ENCODE data around the gene DYNC2H1. TPM values are rescaled to one million over a fixed set of nuclear protein-coding genes. Genes with fewer than 3 reads are reported as not detected.

Gene DYNC2H1
- total and polyA plus RNA-seq, 10 donors: 3.1 to 18.3 (median 10.6) TPM

DNA sequence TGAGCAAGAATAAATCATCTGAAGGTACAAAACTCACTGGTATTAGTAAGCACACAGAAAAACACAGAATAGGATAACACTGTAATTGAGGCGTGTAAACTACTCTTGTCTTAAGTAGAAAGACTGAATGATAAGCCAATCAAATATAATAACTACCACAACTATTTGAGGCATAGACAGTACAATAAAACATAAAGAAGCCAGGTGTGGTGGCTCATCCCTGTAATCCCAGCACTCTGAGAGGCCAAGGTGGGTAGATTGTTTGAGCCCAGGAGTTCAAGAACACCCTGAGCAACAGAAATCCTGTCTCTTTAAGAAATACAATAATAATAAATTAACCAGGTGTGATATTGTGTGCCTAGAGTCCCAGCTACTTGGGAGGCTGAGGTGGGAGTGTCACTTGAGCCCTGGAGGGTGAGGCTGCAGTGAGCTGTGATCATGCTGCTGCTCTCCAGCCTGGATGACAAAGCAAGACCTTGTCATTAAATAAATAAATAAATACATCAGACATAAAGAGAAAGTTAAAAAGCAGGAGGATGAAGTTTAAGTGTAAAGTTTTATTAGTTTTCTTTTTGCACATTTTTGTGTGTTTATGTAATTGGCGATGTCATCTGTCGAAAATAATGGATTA lies 390.6 kb downstream of the DYNC2H1 start:
- TF ChIP-seq POLR2A (IDR thresholded peaks at IDR 0.05) (no peak), POLR2AphosphoS5 (IDR thresholded peaks at IDR 0.05) (no peak)
- TF ChIP-seq, protein P1, sequence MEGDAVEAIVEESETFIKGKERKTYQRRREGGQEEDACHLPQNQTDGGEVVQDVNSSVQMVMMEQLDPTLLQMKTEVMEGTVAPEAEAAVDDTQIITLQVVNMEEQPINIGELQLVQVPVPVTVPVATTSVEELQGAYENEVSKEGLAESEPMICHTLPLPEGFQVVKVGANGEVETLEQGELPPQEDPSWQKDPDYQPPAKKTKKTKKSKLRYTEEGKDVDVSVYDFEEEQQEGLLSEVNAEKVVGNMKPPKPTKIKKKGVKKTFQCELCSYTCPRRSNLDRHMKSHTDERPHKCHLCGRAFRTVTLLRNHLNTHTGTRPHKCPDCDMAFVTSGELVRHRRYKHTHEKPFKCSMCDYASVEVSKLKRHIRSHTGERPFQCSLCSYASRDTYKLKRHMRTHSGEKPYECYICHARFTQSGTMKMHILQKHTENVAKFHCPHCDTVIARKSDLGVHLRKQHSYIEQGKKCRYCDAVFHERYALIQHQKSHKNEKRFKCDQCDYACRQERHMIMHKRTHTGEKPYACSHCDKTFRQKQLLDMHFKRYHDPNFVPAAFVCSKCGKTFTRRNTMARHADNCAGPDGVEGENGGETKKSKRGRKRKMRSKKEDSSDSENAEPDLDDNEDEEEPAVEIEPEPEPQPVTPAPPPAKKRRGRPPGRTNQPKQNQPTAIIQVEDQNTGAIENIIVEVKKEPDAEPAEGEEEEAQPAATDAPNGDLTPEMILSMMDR (IDR thresholded peaks at IDR 0.05 in 8 of 11, conservative IDR thresholded peaks at IDR 0.05 in 3 of 11): no peak
- Histone ChIP-seq H3K27ac (no peak overlapping the region), H3K36me3 (no peaks in the 10 kb centered on the region), H3K4me1 (no peaks in the 10 kb centered on the region), H3K9me3 (peaks cover 0 to 11% (median 0%) of the 10 kb centered on the region in 8 donors), H3K4me3 (no peak overlapping the region), H3K27me3 (replicated peaks in 1 of 7) (no peaks in the 10 kb centered on the region)
- DNase-seq: no peak
- WGBS, 5 donors: 62 to 85% (median 82%) methylated on average over 3 of the region's 3 CpGs
- intact Hi-C loops (cut with DNase I; ENCODE audit: low total_unique reads): no loop called here

DNA sequence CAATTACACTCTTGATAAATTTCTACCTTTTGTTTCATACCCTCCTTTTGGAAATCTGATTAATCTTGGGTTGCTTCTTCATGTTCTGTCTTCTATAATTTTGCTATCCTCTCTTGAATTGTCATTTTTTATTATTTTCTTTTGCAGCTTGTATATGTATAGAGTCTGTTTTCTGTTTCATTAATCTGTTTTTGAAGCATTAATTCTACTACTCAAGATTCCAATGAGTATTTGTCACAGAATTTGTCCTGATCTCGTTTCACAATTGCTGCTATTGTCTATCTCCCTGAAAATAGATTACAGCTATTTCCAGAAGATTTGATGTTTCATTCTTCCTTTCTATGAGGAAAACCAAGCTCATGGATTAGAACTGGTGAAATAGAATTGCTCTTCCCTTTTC lies 406.1 kb downstream of the DYNC2H1 start:
- intact Hi-C loops (cut with DNase I; ENCODE audit: low total_unique reads): no loop called here

DNA sequence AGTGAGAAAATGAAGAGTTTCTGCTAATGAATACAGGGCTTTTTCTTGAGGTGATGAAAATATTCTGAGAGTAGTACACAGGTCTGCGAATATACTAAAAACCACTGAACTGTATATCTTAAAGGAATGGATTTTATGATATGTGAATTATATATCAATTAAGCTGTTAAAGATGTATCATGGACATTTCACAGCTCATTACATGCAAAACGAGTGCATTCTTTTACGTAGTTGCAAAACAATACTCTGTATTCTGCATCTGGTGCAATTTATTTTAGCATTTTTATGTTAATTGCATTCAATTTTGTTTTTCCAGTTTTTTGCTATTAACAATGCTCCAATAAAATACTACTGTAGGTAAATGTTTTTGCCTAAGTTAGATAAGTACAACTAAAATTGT lies 411.6 kb downstream of the DYNC2H1 start:
- WGBS, 5 donors: 82 to 91% (median 90%) methylated on average over 3 of the region's 3 CpGs
- Histone ChIP-seq H3K4me1 (no peaks in the 10 kb centered on the region), H3K36me3 (no peaks in the 10 kb centered on the region), H3K4me3 (no peak overlapping the region), H3K27ac (no peak overlapping the region), H3K27me3 (replicated peaks in 1 of 7) (no peaks in the 10 kb centered on the region), H3K9me3 (no peaks in the 10 kb centered on the region)
- no peak for DNase-seq
- TF ChIP-seq POLR2AphosphoS5 (IDR thresholded peaks at IDR 0.05): no peak
- TF ChIP-seq POLR2A (IDR thresholded peaks at IDR 0.05): no peak
- TF ChIP-seq, protein P1 (IDR thresholded peaks at IDR 0.05 in 8 of 11, conservative IDR thresholded peaks at IDR 0.05 in 3 of 11): no peak
- intact Hi-C loops (cut with DNase I; ENCODE audit: low total_unique reads): no loop called here

More for the DNA sequence above, 406.1 kb downstream of the DYNC2H1 start:
- Histone ChIP-seq H3K36me3 (no peaks in the 10 kb centered on the region), H3K27ac (no peak overlapping the region), H3K4me1 (no peaks in the 10 kb centered on the region), H3K4me3 (no peak overlapping the region), H3K27me3 (replicated peaks in 1 of 7) (no peaks in the 10 kb centered on the region), H3K9me3 (no peaks in the 10 kb centered on the region)
- DNase-seq: no peak
- TF ChIP-seq, protein P1 (IDR thresholded peaks at IDR 0.05 in 8 of 11, conservative IDR thresholded peaks at IDR 0.05 in 3 of 11): no peak
- no peak for TF ChIP-seq POLR2AphosphoS5 (IDR thresholded peaks at IDR 0.05)
- TF ChIP-seq POLR2A (IDR thresholded peaks at IDR 0.05): no peak
- 55 to 71% (median 65%) methylated on average over 1 of the region's 1 CpG for WGBS, 5 donors

DNA sequence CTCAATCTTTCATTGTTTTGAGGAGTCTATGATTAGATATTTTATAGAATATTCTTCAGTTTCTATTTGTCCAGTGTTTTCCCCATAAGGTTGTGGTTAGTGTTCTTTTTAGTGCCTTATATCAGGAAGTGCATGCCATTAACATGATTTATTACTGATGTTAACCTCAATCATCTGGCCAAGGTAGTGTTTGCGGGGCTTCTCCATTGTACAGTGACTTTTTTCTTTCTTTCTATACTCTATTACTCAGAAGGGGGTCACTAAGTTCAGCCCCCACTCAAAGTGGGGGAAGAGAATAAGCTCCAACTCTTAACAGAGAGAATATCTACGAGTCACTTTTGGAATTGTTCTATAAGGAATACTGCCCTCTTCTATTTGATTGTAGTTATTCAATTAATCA lies 415.8 kb downstream of the DYNC2H1 start:
- H3K4me3 ChIP-seq: no peak overlapping the region
- H3K9me3 ChIP-seq: no peaks in the 10 kb centered on the region
- H3K4me1 ChIP-seq: no peaks in the 10 kb centered on the region
- H3K27ac ChIP-seq: no peak overlapping the region
- no peaks in the 10 kb centered on the region for H3K36me3 ChIP-seq
- intact Hi-C loops (cut with DNase I; ENCODE audit: low total_unique reads): no loop called here
- 25 to 36% (median 28%) methylated on average over 2 of the region's 2 CpGs for WGBS, 5 donors
- DNase-seq: no peak
- TF ChIP-seq POLR2A (IDR thresholded peaks at IDR 0.05) (no peak), POLR2AphosphoS5 (IDR thresholded peaks at IDR 0.05) (no peak)
- TF ChIP-seq, protein P1 (IDR thresholded peaks at IDR 0.05 in 8 of 11, conservative IDR thresholded peaks at IDR 0.05 in 3 of 11): no peak
- no peaks in the 10 kb centered on the region for H3K27me3 ChIP-seq (replicated peaks in 1 of 7)

All from spleen (tissue), 11 donors.